ENCODE measurements around the gene ALG3.

Gene ALG3

DNA sequence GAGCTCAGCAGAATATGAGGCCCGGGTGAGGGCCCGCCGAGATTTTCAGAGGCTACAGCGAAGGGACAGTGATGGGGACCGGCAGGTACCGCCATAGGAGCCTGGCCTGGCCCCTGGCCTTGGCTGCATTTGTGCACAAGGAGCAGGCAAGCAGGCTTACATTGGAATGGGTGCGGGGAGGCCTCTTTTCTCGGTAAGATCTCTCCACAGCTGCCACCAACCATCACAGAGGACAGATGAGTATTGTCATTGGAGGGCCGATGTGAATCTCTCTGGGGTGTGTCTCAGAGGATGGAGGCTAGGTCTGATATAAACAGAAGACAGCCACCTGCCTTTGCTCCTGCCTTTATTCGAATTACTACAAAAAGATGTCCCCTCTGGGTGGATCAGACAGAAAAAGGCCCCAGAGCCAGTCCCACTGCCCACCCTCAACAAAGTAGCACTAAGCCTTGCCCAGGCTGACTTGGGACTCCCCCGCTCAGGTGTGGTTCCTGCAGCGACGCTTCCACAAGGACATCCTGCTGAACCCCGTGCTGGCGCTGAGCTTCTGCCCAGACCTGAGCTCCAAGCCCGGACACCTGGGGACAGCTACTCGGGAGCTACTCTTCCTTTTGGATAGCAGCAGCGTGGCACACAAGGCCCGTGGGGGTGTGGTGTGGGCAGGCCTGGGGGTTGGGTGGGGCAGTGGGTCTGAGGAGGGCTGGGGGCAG lies 13.9 kb downstream of the ALG3 start:
- ATAC-seq (ENCODE audit: low read depth), result no peak
- H3K27ac Mint-ChIP-seq, result no peak overlapping the region
- no peak for DNase-seq (ENCODE audit: low spot score in 2 of 2)
- peaks cover 8% of the 10 kb centered on the region for H3K4me1 Mint-ChIP-seq
- peaks cover 18% of the 10 kb centered on the region for H3K27me3 Mint-ChIP-seq
- peaks cover 2% of the 10 kb centered on the region for H3K36me3 Mint-ChIP-seq
- H3K4me3 Mint-ChIP-seq, result no peak overlapping the region
- peaks cover 2% of the 10 kb centered on the region for H3K9me3 Mint-ChIP-seq

DNA sequence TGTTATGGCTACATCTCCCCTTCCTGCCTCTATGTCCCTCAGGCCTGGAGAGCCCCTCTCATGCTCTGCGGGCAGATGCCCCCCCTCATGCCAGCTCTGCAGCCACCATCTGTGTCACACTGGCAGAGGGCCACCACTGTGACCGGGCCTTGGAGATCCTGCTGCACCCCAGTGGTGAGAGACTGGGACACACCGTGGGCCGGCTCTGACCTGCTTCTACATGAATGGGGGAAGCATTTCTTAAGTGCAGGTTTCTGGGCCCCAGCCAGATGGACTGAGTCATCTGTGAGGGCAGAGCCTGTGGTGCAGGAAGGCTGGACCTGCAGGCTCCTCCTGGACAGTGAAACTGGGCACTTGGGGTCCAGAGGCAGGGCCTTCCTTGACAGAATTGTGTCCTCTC lies 14.5 kb downstream of the ALG3 start:
- Mint-ChIP-seq H3K27ac (no peak overlapping the region), H3K27me3 (peaks cover 18% of the 10 kb centered on the region), H3K9me3 (peaks cover 2% of the 10 kb centered on the region), H3K4me3 (no peak overlapping the region), H3K36me3 (peaks cover 2% of the 10 kb centered on the region), H3K4me1 (peaks cover 8% of the 10 kb centered on the region)
- DNase-seq (ENCODE audit: low spot score in 2 of 2) (no peak), ATAC-seq (ENCODE audit: low read depth) (no peak)

DNA sequence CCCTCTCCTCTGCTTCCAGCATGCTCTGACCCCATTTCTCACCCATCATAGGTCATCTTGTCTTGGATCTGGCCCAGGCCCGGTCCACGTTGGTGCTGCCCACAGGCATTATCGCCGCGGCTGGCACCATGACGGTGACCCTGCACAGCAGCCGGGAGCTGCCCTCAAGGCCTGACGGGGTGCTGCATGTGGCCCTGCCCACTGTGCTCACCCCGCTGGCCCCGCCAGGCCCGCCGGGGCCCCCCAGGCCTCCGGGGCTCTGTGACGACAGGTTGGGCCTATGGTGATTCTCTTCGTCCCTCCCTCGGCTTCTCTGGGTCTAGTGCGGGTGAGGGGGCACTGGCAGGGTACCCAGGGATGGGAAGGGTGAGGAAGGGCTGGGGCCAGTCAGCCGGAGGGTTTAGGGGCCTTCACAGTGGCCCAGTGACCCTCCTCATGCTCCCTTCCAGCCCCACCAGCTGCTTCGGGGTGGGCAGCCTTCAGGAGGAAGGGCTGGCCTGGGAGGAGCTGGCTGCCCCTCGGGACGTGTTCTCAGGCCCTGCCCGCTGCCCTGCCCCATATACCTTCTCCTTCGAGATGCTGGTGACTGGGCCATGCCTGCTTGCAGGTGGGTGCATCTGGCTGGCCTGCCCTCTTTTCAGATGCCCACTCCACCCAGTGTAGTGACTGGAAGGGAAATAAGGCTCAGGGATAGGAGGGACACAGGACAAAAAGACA lies 15.5 kb downstream of the ALG3 start:
- no peak overlapping the region for H3K27ac Mint-ChIP-seq
- no peak for ATAC-seq (ENCODE audit: low read depth)
- no peak overlapping the region for H3K4me3 Mint-ChIP-seq
- H3K4me1 Mint-ChIP-seq, result peaks cover 12% of the 10 kb centered on the region
- H3K27me3 Mint-ChIP-seq, result peaks cover 22% of the 10 kb centered on the region
- DNase-seq (ENCODE audit: low spot score in 2 of 2), result no peak
- H3K9me3 Mint-ChIP-seq, result no peaks in the 10 kb centered on the region
- no peaks in the 10 kb centered on the region for H3K36me3 Mint-ChIP-seq

DNA sequence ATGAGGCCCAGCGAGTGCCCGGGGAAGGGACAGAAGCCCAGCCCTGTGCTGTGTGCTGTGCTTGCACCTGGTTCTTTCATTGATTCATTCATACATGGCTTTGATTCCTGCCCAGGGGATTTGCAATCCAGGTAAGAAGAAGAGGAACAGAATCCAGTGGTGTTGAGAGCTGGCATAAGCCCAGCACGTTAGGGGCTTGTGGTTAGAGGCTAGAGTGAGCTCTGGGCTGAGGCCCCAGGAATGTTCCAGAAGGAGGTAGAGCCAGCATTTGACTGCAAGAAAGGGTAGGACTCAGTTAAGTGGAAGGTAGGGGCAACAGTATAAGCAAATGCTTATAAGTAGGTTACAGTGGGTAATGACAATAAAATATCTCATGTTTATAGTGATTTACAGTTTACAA lies 17.1 kb downstream of the ALG3 start:
- H3K27me3 Mint-ChIP-seq, result peaks cover 29% of the 10 kb centered on the region
- H3K27ac Mint-ChIP-seq, result no peak overlapping the region
- no peaks in the 10 kb centered on the region for H3K36me3 Mint-ChIP-seq
- peak overlapping the region; percentile 64 for H3K4me3 Mint-ChIP-seq
- H3K9me3 Mint-ChIP-seq, result no peaks in the 10 kb centered on the region
- peaks cover 11% of the 10 kb centered on the region for H3K4me1 Mint-ChIP-seq
- no peak for DNase-seq (ENCODE audit: low spot score in 2 of 2)
- ATAC-seq (ENCODE audit: low read depth), result no peak

DNA sequence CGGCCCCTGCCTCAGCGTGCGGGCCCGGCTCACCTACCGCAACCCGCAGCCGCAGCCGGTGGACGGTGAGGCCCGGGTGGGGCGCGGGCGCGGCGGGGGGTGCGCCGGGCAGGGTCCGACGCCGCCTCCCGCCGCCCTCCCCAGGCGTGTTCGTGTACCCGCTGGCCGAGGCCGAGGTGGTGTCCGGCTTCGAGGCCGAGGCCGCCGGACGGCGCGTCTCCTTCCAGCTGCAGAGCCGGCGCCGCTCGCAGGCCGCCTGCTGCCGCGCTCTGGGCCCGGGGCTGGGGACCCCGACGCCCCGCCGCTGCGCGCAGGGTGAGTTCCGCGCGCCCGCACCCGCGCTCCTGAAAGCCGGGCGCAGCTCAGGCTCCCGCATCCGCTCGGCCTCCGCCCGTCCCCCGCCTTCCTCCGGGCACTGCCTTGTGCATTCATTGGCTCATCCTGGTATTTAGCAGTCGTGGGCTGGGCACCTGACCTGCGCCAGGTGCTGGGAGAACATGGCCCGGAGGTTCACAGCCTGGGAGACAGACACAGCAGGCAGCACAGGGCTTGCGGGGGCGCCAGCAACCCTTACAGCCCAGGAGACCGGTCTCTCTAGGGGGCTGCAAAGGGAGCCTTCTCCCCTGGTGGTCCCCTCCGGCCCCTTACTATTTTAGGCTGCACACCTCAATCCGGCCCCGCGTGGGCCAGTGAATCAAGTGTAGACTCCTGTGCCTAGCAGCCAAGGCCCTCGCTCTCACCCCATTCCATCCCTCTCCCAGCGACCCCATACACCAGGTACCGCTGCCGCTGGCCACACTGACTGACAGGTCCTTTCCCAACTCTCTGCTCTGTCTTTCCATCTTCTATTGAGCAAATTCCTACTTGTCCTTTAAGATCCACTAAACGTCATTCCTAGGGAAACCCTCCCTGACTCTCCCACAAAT lies 17.9 kb downstream of the ALG3 start:
- DNase-seq (ENCODE audit: low spot score in 2 of 2), result no peak
- H3K27me3 Mint-ChIP-seq, result peaks cover 29% of the 10 kb centered on the region
- H3K4me3 Mint-ChIP-seq, result peak overlapping the region; percentile 64
- H3K27ac Mint-ChIP-seq, result no peak overlapping the region
- ATAC-seq (ENCODE audit: low read depth), result no peak
- no peaks in the 10 kb centered on the region for H3K36me3 Mint-ChIP-seq
- no peaks in the 10 kb centered on the region for H3K9me3 Mint-ChIP-seq
- peaks cover 11% of the 10 kb centered on the region for H3K4me1 Mint-ChIP-seq

DNA sequence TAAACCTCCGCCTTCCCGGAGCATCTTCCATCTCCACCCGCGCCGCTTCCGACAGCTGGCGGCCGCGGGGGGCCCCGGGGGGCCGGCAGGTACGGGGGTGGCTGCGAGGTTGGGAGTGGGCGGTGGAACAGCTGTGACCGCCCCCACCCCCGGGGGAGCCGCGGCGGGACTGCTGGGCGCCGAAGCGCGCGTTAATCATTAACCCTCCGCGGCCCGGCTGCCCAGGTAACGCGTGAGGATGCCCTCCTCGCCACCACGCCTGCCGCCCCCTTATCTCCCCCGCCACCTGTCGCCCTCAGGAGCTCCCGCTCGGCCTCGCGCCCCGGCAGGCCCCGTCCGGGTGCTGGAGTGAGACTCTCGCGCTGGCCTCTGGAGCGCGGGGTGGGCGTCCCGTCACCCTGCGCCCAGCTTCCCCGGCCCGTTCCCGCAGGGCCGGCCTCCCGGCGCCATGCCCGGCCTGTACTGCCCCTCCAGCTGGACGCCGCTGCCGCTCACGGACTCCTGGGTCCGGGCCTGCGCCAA lies 18.6 kb downstream of the ALG3 start:
- H3K4me1 Mint-ChIP-seq, result peaks cover 11% of the 10 kb centered on the region
- no peak for ATAC-seq (ENCODE audit: low read depth)
- no peak overlapping the region for H3K27ac Mint-ChIP-seq
- no peaks in the 10 kb centered on the region for H3K9me3 Mint-ChIP-seq
- DNase-seq (ENCODE audit: low spot score in 2 of 2), result peak in 1 of 2 donors; percentile 30
- H3K4me3 Mint-ChIP-seq, result peak overlapping the region; percentile 32
- H3K36me3 Mint-ChIP-seq, result no peaks in the 10 kb centered on the region
- H3K27me3 Mint-ChIP-seq, result peaks cover 31% of the 10 kb centered on the region

DNA sequence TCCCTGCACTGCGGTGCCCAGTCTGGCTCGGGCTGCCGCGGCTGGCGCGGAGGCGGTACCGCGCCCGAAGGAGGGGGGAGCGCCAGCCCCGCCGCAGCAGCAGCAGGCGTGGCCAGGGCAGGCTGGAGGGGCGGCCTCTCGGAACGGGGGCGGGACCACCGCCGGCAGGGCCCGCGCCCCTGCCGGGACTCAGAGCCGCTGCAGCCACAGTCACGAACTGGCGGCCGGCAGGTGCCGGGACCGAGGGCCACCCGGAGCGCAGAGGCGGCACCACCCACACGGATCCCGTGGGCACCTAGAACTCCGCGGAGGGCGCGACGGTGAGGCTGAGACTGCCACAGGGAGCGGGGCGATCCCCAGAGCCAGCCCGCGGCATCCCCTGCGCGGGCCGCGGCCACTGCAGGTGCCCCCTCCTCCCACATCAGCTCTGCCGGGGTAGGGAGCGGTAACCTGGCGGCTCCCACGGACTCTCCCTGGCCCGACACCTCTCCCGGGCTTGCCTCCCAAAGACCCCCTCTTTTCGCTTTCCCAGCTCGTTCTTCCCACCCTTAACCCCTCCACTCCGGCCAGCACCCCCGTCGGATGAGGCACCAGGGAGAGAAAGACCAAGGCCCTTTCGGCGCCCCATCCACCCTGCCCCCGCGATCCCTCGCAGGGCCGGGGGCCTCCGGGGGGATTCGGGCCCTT lies 19.2 kb downstream of the ALG3 start, which contains the start of gene VWA5B2:
TSS of gene VWA5B2 (plus strand) at position 192 of the 687 bp plus-strand sequence. CDS start 944 bp downstream, outside the sequence.
- no peaks in the 10 kb centered on the region for H3K9me3 Mint-ChIP-seq
- H3K4me3 Mint-ChIP-seq, result peak within 1 kb of the TSS; percentile 77
- no peak within 1 kb of the TSS for H3K27ac Mint-ChIP-seq
- H3K36me3 Mint-ChIP-seq, result no peaks in the 10 kb centered on the region
- DNase-seq (ENCODE audit: low spot score in 2 of 2), result peak; percentile 79 to 81
- H3K27me3 Mint-ChIP-seq, result peaks cover 32% of the 10 kb centered on the region
- H3K4me1 Mint-ChIP-seq, result peaks cover 11% of the 10 kb centered on the region
- peak; percentile 96 for ATAC-seq (ENCODE audit: low read depth)

DNA sequence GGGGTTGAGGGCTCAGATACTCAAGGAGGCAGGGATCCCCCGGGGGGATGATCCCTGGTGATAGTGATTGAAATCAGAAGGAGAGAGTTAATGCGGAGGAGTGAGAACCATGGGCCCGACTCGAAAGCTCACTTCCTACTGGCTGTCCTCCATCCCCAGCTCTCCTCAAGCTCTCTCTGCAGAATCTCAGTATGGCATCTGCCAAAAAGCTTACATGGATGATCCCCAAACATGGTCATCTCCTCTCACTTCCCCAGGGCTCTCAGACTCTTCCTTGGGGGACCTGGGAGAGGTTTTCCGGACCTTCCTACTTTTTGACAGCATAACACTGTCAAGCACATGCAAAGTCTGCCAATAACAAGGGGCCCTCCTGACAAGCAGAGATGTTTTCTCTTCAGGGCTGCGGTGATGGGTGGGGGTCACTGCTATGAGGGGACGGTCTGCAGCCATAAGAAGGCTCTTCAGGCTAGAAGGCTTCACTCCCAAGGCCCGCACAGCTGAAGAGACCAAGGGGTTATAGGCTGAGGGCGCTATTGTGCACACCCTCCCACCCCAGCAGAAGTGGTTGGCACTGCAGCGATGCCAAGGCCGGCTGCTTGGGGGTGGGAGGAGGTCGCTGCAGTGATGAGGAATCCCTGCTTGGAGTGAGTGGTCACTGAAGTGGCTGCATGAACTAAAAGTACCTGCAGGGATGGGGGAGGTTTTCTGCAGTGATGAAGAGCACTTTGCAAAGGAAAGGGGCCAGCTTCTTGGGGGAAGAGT lies 20.2 kb downstream of the ALG3 start:
- Mint-ChIP-seq H3K9me3 (no peaks in the 10 kb centered on the region), H3K4me1 (peaks cover 11% of the 10 kb centered on the region), H3K36me3 (no peaks in the 10 kb centered on the region), H3K27me3 (peaks cover 35% of the 10 kb centered on the region), H3K27ac (no peak overlapping the region), H3K4me3 (peak overlapping the region; percentile 77)
- no peak for DNase-seq (ENCODE audit: low spot score in 2 of 2)
- ATAC-seq (ENCODE audit: low read depth), result no peak

DNA sequence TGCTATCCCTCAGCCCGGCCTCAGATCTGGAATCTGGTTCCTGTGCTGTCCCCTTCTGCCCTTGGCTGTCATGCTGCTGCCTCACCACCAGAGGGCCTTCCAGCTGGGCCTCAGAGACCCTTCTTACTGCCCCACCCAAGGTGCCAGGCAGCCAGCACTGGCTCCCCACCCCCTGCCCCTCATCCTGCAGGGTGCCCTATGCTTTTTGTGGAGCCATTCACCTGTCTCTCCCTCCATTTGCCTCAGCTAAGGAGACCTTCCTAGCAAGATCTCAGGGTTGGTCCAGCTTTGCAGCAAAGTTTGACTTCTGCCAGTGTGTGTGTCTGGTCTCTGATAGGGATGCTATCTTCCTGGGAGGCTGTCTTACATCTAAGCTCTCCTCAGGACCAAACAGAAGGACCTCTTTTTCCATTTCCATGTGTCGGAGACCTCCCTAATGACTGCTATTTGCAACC lies 21.3 kb downstream of the ALG3 start:
- DNase-seq (ENCODE audit: low spot score in 2 of 2) (peak; percentile 48 to 58), ATAC-seq (ENCODE audit: low read depth) (peak; percentile 11)
- no peak overlapping the region for H3K27ac Mint-ChIP-seq
- H3K36me3 Mint-ChIP-seq, result no peaks in the 10 kb centered on the region
- H3K4me3 Mint-ChIP-seq, result no peak overlapping the region
- H3K9me3 Mint-ChIP-seq, result no peaks in the 10 kb centered on the region
- peaks cover 11% of the 10 kb centered on the region for H3K4me1 Mint-ChIP-seq
- peaks cover 31% of the 10 kb centered on the region for H3K27me3 Mint-ChIP-seq

DNA sequence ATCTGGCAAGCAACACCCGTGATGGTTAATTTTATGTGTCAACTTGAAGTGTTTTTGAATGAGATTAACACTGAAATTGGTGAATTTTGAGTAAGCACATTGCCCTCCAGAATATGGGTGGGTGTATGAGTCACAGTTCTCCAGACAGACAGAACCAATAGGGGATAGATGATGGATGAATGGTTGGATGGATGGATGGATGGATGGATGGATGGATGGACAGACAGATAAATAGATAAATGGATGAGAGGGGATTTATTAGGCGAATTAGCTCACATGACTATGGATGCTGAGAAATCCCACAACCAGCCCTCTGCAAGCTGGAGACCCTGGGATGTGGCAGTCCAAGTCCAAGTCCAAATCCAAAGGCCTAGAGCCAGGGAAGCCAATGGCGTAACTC lies 24.8 kb downstream of the ALG3 start:
- no peak for DNase-seq (ENCODE audit: low spot score in 2 of 2)
- Mint-ChIP-seq H3K4me3 (no peak overlapping the region), H3K36me3 (no peaks in the 10 kb centered on the region), H3K27me3 (peaks cover 22% of the 10 kb centered on the region), H3K9me3 (no peaks in the 10 kb centered on the region), H3K4me1 (peaks cover 5% of the 10 kb centered on the region), H3K27ac (no peak overlapping the region)
- ATAC-seq (ENCODE audit: low read depth), result no peak

DNA sequence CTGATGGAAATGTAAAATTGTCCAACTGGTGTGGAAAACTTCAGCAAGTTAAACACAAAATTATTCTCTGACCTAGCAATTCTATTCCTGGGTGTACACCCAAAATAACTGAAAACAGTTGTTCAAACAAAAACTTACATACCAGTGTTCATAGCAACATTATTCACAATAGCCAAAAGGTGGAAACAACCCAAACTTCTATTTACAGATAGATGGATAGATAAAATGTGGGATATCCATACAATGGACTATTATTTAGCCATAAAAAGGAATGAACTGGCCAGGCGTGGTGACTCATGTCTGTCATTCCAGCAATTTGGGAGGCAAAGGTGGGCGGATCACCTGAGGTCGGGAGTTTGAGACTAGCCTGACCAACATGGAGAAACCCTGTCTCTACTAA lies 26.2 kb downstream of the ALG3 start:
- DNase-seq (ENCODE audit: low spot score in 2 of 2), result no peak
- Mint-ChIP-seq H3K4me1 (peaks cover under 1% of the 10 kb centered on the region), H3K9me3 (no peaks in the 10 kb centered on the region), H3K36me3 (no peaks in the 10 kb centered on the region), H3K4me3 (no peak overlapping the region), H3K27ac (no peak overlapping the region), H3K27me3 (peaks cover 17% of the 10 kb centered on the region)
- ATAC-seq (ENCODE audit: low read depth), result no peak

DNA sequence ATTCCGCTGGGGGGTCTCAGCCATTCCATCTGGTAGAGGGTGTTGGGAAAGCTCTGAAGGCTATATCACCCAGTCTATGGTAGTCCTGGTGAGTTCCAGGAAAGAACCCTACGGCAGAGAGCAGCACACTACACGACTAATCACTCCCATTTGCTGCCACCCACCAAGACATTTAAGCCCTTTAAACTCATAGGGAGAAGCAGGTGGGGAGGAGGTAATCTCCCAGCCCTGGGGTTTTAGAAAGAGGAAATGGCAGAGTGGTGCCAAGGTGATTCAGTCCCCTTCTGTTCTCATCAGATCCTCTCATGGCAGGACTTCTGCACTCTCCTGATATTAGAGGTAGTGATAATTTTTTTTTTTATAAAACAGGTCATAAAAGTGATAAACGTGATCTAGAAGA lies 29.9 kb downstream of the ALG3 start:
- H3K27me3 Mint-ChIP-seq, result peaks cover 14% of the 10 kb centered on the region
- no peak for ATAC-seq (ENCODE audit: low read depth)
- H3K9me3 Mint-ChIP-seq, result no peaks in the 10 kb centered on the region
- H3K4me1 Mint-ChIP-seq, result no peaks in the 10 kb centered on the region
- no peaks in the 10 kb centered on the region for H3K36me3 Mint-ChIP-seq
- DNase-seq (ENCODE audit: low spot score in 2 of 2), result no peak
- H3K27ac Mint-ChIP-seq, result no peak overlapping the region
- H3K4me3 Mint-ChIP-seq, result no peak overlapping the region

DNA sequence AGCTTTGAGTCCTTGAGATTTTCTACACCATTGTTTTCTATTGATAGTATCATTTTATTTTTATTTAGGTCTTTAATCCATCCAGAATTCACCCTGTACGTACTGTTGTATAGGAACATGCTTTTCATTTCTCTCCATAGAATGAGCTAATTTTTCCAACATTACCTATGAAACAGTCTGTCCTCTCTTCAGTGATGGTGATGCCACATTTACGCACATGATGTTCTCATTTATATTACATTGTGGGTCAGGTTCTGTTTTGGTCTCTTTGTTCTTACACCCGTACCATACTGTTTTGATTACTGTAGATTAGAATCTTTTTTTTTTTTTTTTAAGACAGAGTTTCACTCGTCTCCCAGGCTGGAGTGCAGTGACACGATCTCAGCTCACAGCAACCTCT lies 37.0 kb downstream of the ALG3 start:
- Mint-ChIP-seq H3K27me3 (peaks cover 12% of the 10 kb centered on the region), H3K4me1 (no peaks in the 10 kb centered on the region), H3K36me3 (no peaks in the 10 kb centered on the region), H3K9me3 (no peaks in the 10 kb centered on the region), H3K27ac (no peak overlapping the region), H3K4me3 (no peak overlapping the region)
- ATAC-seq (ENCODE audit: low read depth), result no peak
- no peak for DNase-seq (ENCODE audit: low spot score in 2 of 2)
